Measurements from ENCODE around the gene ASAP2.
"Not testable (repeated sequence)": the region's sequence is repeated elsewhere in the genome, so short reads cannot be mapped to it uniquely, and the experiment has no call there.

ASAP2 gene

DNA sequence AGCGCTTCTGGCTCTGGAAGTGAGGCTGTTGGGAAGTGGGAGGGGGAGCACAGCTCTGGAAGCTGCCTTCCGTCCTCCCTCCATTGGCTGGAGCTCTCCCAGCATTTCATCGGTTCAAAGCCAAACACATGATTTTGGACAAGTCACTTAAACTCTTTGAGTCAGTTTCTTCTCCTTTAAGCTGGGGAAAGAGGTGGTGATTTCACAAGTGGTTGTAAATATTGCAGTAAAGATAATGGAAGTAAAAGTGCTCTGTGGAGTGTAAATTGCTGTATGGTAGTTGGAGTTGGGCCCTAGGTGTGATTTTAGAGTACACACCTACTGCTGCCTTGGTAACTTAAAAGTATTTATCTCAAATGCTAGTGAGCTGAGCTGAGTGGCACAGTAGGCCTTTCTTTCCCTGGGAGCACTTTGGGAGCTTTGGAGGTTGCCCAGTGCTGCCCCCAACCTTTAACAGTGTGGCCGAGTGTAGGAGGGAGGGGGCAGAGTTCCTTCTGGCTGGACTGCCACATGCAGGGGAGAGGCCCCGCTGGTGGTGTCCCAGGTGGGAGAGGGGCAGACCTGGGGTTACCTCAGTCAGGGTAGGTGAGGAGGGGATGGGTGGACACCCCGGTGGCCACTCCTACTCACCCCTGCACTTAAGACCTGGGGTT lies 54.7 kb downstream of the ASAP2 start:
- H3K4me3 ChIP-seq (ENCODE audit: low read length) = no peak overlapping the region
- H3K4me1 ChIP-seq (ENCODE audit: control insufficient read depth, insufficient read depth, low read length) = peaks cover 89% of the 10 kb centered on the region
- no peaks in the 10 kb centered on the region for H3K27me3 ChIP-seq (ENCODE audit: control insufficient read depth, insufficient read depth, low read length)
- H3K9ac ChIP-seq (ENCODE audit: low read depth, low read length) = peak overlapping the region; percentile 11
- no peaks in the 10 kb centered on the region for H3K36me3 ChIP-seq (ENCODE audit: insufficient read depth, low read length)
- H3K4me2 ChIP-seq (ENCODE audit: low read length) = peak overlapping the region; percentile 22
- H3K9me3 ChIP-seq (replicated peaks; ENCODE audit: low read length) = no peaks in the 10 kb centered on the region

DNA sequence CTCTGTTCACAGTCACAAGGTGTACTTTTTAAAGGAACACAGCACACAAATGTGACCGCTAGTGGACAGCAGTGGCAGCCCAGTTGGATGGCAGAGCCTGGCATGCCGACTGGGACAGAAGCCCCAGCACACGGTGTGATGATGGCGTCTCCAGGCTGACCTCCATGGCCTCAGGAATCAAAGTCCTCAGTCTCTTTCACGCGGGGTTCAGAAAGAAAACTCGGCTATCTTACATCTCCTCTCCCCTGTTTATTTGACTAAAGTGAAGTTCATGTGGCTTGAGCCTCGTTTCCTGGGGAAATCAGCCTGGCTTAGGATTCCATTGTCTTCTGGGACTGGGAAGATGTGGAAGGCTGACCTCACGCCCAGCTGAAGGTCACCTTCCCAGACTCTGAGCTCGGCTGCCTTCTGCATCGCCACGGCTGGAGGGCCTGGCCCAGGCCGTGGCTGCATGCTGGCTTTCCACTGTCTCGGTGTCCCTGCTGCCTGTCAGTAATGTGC lies 56.1 kb downstream of the ASAP2 start:
- peak overlapping the region; percentile 34 for H3K4me3 ChIP-seq (ENCODE audit: low read length)
- H3K4me1 ChIP-seq (ENCODE audit: control insufficient read depth, insufficient read depth, low read length) = peaks cover 75% of the 10 kb centered on the region
- H3K36me3 ChIP-seq (ENCODE audit: insufficient read depth, low read length) = no peaks in the 10 kb centered on the region
- no peaks in the 10 kb centered on the region for H3K9me3 ChIP-seq (replicated peaks; ENCODE audit: low read length)
- H3K27me3 ChIP-seq (ENCODE audit: control insufficient read depth, insufficient read depth, low read length) = no peaks in the 10 kb centered on the region
- peak overlapping the region; percentile 76 for H3K9ac ChIP-seq (ENCODE audit: low read depth, low read length)
- H3K4me2 ChIP-seq (ENCODE audit: low read length) = peak overlapping the region; percentile 51

DNA sequence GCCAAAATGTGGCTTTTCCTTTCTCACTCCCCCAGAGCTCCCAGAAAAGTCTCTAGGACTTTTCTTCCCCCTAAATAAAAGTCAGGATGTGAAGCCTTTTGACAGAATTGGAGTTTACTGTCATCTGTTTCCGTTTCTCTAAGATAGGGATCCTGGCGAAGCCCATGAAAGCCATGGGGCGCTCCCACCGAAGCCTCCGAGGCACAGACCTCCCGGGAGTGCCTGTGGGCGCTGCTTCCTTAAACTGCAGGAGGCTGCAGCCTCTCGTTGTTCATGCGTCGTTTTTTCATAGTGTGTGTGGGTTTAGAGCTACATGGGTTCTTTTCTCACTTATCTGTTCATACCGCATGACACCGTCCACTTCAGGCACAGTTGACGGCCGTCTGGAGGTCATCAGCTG lies 56.8 kb downstream of the ASAP2 start:
- Histone ChIP-seq H3K9ac (ENCODE audit: low read depth, low read length) (peak overlapping the region; percentile 76), H3K27me3 (ENCODE audit: control insufficient read depth, insufficient read depth, low read length) (no peaks in the 10 kb centered on the region), H3K4me1 (ENCODE audit: control insufficient read depth, insufficient read depth, low read length) (peaks cover 68% of the 10 kb centered on the region), H3K36me3 (ENCODE audit: insufficient read depth, low read length) (no peaks in the 10 kb centered on the region), H3K9me3 (replicated peaks; ENCODE audit: low read length) (no peaks in the 10 kb centered on the region), H3K4me2 (ENCODE audit: low read length) (peak overlapping the region; percentile 51), H3K4me3 (ENCODE audit: low read length) (peak overlapping the region; percentile 34)

DNA sequence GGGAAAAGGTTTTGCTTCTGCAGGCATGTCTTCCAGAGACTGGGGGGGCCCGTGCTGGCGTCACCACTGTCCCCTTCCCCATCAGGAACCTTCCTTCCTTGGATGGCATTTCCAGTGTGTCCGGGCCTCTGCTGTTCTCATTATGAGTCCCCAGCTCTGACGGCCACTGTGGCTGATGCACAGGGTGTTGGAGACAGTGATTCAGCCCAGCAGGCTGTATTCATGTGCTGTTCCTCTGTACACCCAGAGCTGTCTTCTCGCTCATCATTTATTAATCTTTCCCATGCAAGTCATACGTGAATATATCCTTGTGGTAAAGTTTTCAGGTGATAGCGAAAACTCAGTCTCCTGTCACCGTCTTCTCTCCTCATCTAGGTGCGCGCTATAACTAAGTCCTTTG lies 57.7 kb downstream of the ASAP2 start:
- Histone ChIP-seq H3K4me1 (ENCODE audit: control insufficient read depth, insufficient read depth, low read length) (peaks cover 61% of the 10 kb centered on the region), H3K9ac (ENCODE audit: low read depth, low read length) (peak overlapping the region; percentile 45), H3K36me3 (ENCODE audit: insufficient read depth, low read length) (no peaks in the 10 kb centered on the region), H3K4me3 (ENCODE audit: low read length) (no peak overlapping the region), H3K9me3 (replicated peaks; ENCODE audit: low read length) (no peaks in the 10 kb centered on the region), H3K27me3 (ENCODE audit: control insufficient read depth, insufficient read depth, low read length) (no peaks in the 10 kb centered on the region), H3K4me2 (ENCODE audit: low read length) (peak overlapping the region; percentile 40)

GRCh38 chr2:9266711-9267110 lies 60.1 kb downstream of the ASAP2 start:
- no peaks in the 10 kb centered on the region for H3K9me3 ChIP-seq (replicated peaks; ENCODE audit: low read length)
- H3K4me3 ChIP-seq (ENCODE audit: low read length) = no peak overlapping the region
- peaks cover 45% of the 10 kb centered on the region for H3K4me1 ChIP-seq (ENCODE audit: control insufficient read depth, insufficient read depth, low read length)
- no peaks in the 10 kb centered on the region for H3K36me3 ChIP-seq (ENCODE audit: insufficient read depth, low read length)
- no peak overlapping the region for H3K4me2 ChIP-seq (ENCODE audit: low read length)
- no peaks in the 10 kb centered on the region for H3K27me3 ChIP-seq (ENCODE audit: control insufficient read depth, insufficient read depth, low read length)
- H3K9ac ChIP-seq (ENCODE audit: low read depth, low read length) = no peak overlapping the region

DNA sequence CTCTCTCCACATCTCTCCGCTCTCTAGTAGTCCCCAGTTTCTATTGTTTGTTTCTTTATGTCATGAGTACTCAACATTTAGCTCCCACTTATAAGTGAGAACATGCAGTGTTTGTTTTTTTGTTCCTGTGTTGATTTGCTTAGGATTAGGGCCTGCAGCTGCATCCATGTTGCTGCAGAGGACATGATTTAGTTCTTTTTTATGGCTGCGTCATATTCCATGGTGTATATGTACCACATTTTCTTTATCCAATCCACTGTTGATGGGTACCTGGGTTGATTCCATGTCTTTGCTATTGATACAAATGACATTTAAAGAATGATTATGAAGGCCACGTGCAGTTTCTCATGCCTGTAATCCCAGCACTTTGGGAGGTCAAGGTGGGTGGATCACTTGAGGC lies 60.7 kb downstream of the ASAP2 start:
- H3K36me3 ChIP-seq (ENCODE audit: insufficient read depth, low read length); H3K4me3 ChIP-seq (ENCODE audit: low read length); H3K4me2 ChIP-seq (ENCODE audit: low read length); H3K9ac ChIP-seq (ENCODE audit: low read depth, low read length); H3K9me3 ChIP-seq (replicated peaks; ENCODE audit: low read length); H3K27me3 ChIP-seq (ENCODE audit: control insufficient read depth, insufficient read depth, low read length): not testable (repeated sequence)
- peaks cover 41% of the 10 kb centered on the region for H3K4me1 ChIP-seq (ENCODE audit: control insufficient read depth, insufficient read depth, low read length)

DNA sequence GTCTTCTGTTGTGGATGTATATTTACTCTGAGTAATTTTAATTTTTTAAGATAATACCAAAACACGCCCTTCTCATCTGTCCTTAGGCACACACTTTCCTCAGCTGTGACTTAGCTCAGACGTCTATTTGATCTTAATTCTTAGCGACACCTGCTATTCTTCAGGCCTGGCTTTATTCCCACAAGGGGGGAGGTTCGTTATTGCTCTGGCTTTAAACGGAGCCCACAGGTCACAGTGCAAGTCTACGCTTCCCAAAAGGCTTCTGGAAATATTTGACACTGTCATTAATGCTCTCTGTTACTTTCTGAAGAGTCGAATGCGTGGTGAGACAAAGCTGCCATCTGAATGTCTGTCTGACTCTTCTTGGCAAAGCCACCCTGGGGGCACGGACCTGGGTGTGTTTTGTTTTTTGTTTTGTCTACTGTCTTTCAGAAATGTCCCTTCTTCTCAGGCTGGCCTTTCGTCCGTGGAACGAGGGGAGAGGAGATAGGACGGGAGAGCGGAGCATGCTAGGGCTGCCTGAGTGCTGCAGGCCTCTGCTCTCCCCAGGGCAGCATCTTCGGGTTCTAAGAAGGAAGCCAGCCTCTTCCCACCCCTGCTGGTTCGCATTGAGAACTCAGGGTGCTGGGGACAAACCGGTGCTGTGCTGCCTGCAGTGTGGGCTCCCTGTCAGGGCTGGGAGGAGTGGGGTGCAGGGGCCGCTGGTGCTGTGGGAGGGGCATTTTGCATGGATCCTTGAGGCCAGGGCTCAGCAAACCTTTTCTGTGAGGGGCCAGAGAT lies 61.9 kb downstream of the ASAP2 start:
- H3K4me3 ChIP-seq (ENCODE audit: low read length) = no peak overlapping the region
- H3K4me2 ChIP-seq (ENCODE audit: low read length) = no peak overlapping the region
- H3K4me1 ChIP-seq (ENCODE audit: control insufficient read depth, insufficient read depth, low read length) = peaks cover 33% of the 10 kb centered on the region
- no peak overlapping the region for H3K9ac ChIP-seq (ENCODE audit: low read depth, low read length)
- no peaks in the 10 kb centered on the region for H3K9me3 ChIP-seq (replicated peaks; ENCODE audit: low read length)
- H3K36me3 ChIP-seq (ENCODE audit: insufficient read depth, low read length) = peaks cover 4% of the 10 kb centered on the region
- H3K27me3 ChIP-seq (ENCODE audit: control insufficient read depth, insufficient read depth, low read length) = no peaks in the 10 kb centered on the region

GRCh38 chr2:9269295-9269694 lies 62.7 kb downstream of the ASAP2 start:
- no peak overlapping the region for H3K4me2 ChIP-seq (ENCODE audit: low read length)
- H3K36me3 ChIP-seq (ENCODE audit: insufficient read depth, low read length) = peaks cover 4% of the 10 kb centered on the region
- no peak overlapping the region for H3K4me3 ChIP-seq (ENCODE audit: low read length)
- peaks cover 33% of the 10 kb centered on the region for H3K4me1 ChIP-seq (ENCODE audit: control insufficient read depth, insufficient read depth, low read length)
- no peaks in the 10 kb centered on the region for H3K27me3 ChIP-seq (ENCODE audit: control insufficient read depth, insufficient read depth, low read length)
- H3K9ac ChIP-seq (ENCODE audit: low read depth, low read length) = no peak overlapping the region
- no peaks in the 10 kb centered on the region for H3K9me3 ChIP-seq (replicated peaks; ENCODE audit: low read length)

DNA sequence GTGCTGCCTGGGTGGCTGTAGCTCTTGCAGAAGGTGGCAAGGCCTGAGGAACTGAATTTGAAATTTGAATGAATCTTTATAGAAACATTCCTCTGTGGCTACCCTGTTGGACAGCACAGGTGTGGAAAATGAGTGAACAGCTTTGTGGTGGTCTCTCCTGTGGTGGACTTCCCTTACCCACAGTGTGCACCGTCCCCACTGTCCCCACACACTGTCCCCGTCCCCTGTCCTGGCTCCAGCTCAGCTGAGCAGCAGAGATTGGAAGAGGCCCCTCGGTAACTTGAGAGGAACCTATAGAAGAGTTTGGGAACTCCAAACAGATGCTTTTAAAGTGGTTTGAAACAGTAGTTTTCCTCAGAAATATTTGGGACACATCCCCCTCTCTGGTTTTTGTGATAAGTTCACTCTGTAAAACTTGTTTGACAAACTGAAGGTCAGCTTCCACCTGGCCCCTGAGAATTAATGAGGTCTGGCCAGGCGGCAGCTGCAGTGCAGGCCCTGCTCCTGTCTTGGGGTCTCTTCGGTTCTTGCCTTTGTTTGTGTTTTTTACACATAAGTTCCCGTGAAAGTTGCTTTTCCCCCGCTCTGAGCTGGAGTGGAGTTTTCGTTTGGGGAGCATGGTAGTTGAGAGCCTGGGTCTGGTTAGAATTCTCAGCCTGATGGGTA lies 63.2 kb downstream of the ASAP2 start:
- no peak overlapping the region for H3K9ac ChIP-seq (ENCODE audit: low read depth, low read length)
- no peak overlapping the region for H3K4me2 ChIP-seq (ENCODE audit: low read length)
- peaks cover 32% of the 10 kb centered on the region for H3K4me1 ChIP-seq (ENCODE audit: control insufficient read depth, insufficient read depth, low read length)
- no peaks in the 10 kb centered on the region for H3K27me3 ChIP-seq (ENCODE audit: control insufficient read depth, insufficient read depth, low read length)
- H3K4me3 ChIP-seq (ENCODE audit: low read length) = no peak overlapping the region
- peaks cover 4% of the 10 kb centered on the region for H3K36me3 ChIP-seq (ENCODE audit: insufficient read depth, low read length)
- no peaks in the 10 kb centered on the region for H3K9me3 ChIP-seq (replicated peaks; ENCODE audit: low read length)

- peaks cover 4% of the 10 kb centered on the region for H3K36me3 ChIP-seq (ENCODE audit: insufficient read depth, low read length)
- peaks cover 38% of the 10 kb centered on the region for H3K4me1 ChIP-seq (ENCODE audit: control insufficient read depth, insufficient read depth, low read length)
- H3K4me3 ChIP-seq (ENCODE audit: low read length) = no peak overlapping the region
- H3K4me2 ChIP-seq (ENCODE audit: low read length) = no peak overlapping the region
- H3K9ac ChIP-seq (ENCODE audit: low read depth, low read length) = no peak overlapping the region
- H3K9me3 ChIP-seq (replicated peaks; ENCODE audit: low read length) = no peaks in the 10 kb centered on the region
- no peaks in the 10 kb centered on the region for H3K27me3 ChIP-seq (ENCODE audit: control insufficient read depth, insufficient read depth, low read length)
These were observed 64.5 kb downstream of the ASAP2 start for GRCh38 chr2:9271091-9271490.

GRCh38 chr2:9271691-9272090 lies 65.1 kb downstream of the ASAP2 start:
- Histone ChIP-seq H3K36me3 (ENCODE audit: insufficient read depth, low read length) (peaks cover 4% of the 10 kb centered on the region), H3K4me3 (ENCODE audit: low read length) (no peak overlapping the region), H3K27me3 (ENCODE audit: control insufficient read depth, insufficient read depth, low read length) (no peaks in the 10 kb centered on the region), H3K9ac (ENCODE audit: low read depth, low read length) (no peak overlapping the region), H3K4me2 (ENCODE audit: low read length) (no peak overlapping the region), H3K9me3 (replicated peaks; ENCODE audit: low read length) (no peaks in the 10 kb centered on the region), H3K4me1 (ENCODE audit: control insufficient read depth, insufficient read depth, low read length) (peaks cover 44% of the 10 kb centered on the region)

All from skeletal muscle satellite cell (primary cell).